IMR-90 (cell line): Measurements from ENCODE around the gene FNDC3B. TPM values are rescaled to one million over a fixed set of nuclear protein-coding genes. Genes with fewer than 3 reads are reported as not detected.
A peak's percentile ranks its signal among the peaks of the same experiment; 100 is the strongest.

Source experiments
- ATAC-seq: fragments of 200-7000 bp; cut with Tn5 transposase; 2 replicates; pipeline ENCODE4 v1.9.1; 2020; ENCODE audit warnings: low read depth, mild to moderate bottlenecking, moderate library complexity
- BruUV-seq: library from RNA; stranded (reverse); fragments of 400-500 nt; replicated peaks from 2 replicates; lab custom pipeline; 2021; lab: Mats Ljungman, UMichigan
- CTCF ChIA-PET: fragments of 300-600 bp; formaldehyde crosslinking; extraction: SDS; loops from one replicate; lab custom pipeline; 2021; ENCODE audit warnings: antibody characterized with exemption; lab: Yijun Ruan, JAX
- POLR2A ChIA-PET: fragments of 300-600 bp; sonication (Branson Sonifier 250); formaldehyde crosslinking; loops from one replicate; lab custom pipeline; 2022; ENCODE audit warnings: antibody characterized with exemption; ENCODE audit not compliant: unreplicated experiment; lab: Charles Lee
- DNase-seq: peaks from one replicate; pipeline ENCODE4 v3.0.0; 2013
- H2AFZ ChIP-seq: replicated peaks from 2 replicates; pipeline ENCODE3; 2013; ENCODE audit warnings: low read length, mild to moderate bottlenecking; ENCODE audit not compliant: poor library complexity
- H2AK5ac ChIP-seq: 2 replicates; pipeline ENCODE4 v1.6.1; 2013; ENCODE audit warnings: low read depth, low read length, inconsistent platforms
- H2AK9ac ChIP-seq: replicated peaks from 2 replicates; pipeline ENCODE3; 2013; ENCODE audit warnings: mild to moderate bottlenecking, low read depth, low read length, moderate library complexity; ENCODE audit not compliant: poor library complexity
- H2BK120ac ChIP-seq: 2 replicates; pipeline ENCODE4 v1.6.1; 2013; ENCODE audit warnings: low read depth, low read length, inconsistent platforms
- H2BK15ac ChIP-seq: 3 replicates; pipeline ENCODE4 v1.6.1; 2013; ENCODE audit warnings: low read depth, low read length, inconsistent platforms
- H2BK20ac ChIP-seq: 2 replicates; pipeline ENCODE4 v1.6.1; 2013; ENCODE audit warnings: low read depth, mild to moderate bottlenecking, inconsistent platforms, low read length, moderate library complexity
- H2BK5ac ChIP-seq: 2 replicates; pipeline ENCODE4 v1.6.1; 2013; ENCODE audit warnings: mild to moderate bottlenecking, low read depth, low read length, inconsistent platforms; ENCODE audit not compliant: poor library complexity, severe bottlenecking
- H3K14ac ChIP-seq: replicated peaks from 2 replicates; pipeline ENCODE4 v1.6.1; 2013; ENCODE audit warnings: low read depth, low read length, inconsistent platforms
- H3K18ac ChIP-seq: 2 replicates; pipeline ENCODE4 v1.6.1; 2013; ENCODE audit warnings: low read depth, low read length, control low read depth
- H3K23ac ChIP-seq: 2 replicates; pipeline ENCODE4 v1.6.1; 2013; ENCODE audit warnings: low read depth, low read length, inconsistent platforms
- H3K27ac ChIP-seq: 2 replicates; pipeline ENCODE4 v1.5.1; 2013; ENCODE audit warnings: mild to moderate bottlenecking, control low read depth, low read length; ENCODE audit not compliant: insufficient read depth
- H3K27me3 ChIP-seq: 2 replicates; pipeline ENCODE4 v1.6.1; 2013; ENCODE audit warnings: low read length; ENCODE audit not compliant: control insufficient read depth, insufficient read depth
- H3K36me3 ChIP-seq: 2 replicates; pipeline ENCODE4 v1.6.1; 2013; ENCODE audit warnings: low read length, mixed read lengths; ENCODE audit not compliant: control insufficient read depth, insufficient read depth
- H3K4ac ChIP-seq: 2 replicates; pipeline ENCODE4 v1.6.1; 2013; ENCODE audit warnings: low read depth, low read length, inconsistent platforms
- H3K4me1 ChIP-seq: 2 replicates; pipeline ENCODE4 v1.6.1; 2013; ENCODE audit warnings: low read length, mixed read lengths; ENCODE audit not compliant: control insufficient read depth, insufficient read depth
- H3K4me2 ChIP-seq: 2 replicates; pipeline ENCODE4 v1.6.1; 2013; ENCODE audit warnings: low read depth, mild to moderate bottlenecking, control low read depth, low read length, moderate library complexity
- H3K4me3 ChIP-seq: 2 replicates; pipeline ENCODE4 v1.5.1; 2013; ENCODE audit warnings: low read depth, mild to moderate bottlenecking, control low read depth, low read length, moderate library complexity; ENCODE audit not compliant: insufficient read depth
- H3K56ac ChIP-seq: 2 replicates; pipeline ENCODE4 v1.6.1; 2013; ENCODE audit warnings: low read length, inconsistent platforms; ENCODE audit not compliant: insufficient read depth; ENCODE audit errors: extremely low read depth
- H3K79me1 ChIP-seq, 2 experiments: 2 replicates each; pipeline ENCODE4 v1.6.1; 2013; ENCODE audit warnings: low read length in 2 of 2, inconsistent platforms in 1 of 2, low read depth in 1 of 2
- H3K9ac ChIP-seq: 2 replicates; pipeline ENCODE4 v1.6.1; 2013; ENCODE audit warnings: low read depth, low read length, control low read depth
- H3K9me1 ChIP-seq: 2 replicates; pipeline ENCODE4 v1.6.1; 2013; ENCODE audit warnings: low read length, inconsistent platforms; ENCODE audit not compliant: insufficient read depth
- H3K9me3 ChIP-seq: 2 replicates; pipeline ENCODE4 v1.6.1; 2013; ENCODE audit warnings: low read length; ENCODE audit not compliant: control insufficient read depth, insufficient read depth
- H4K20me1 ChIP-seq: 2 replicates; pipeline ENCODE4 v1.6.1; 2013; ENCODE audit warnings: low read length, inconsistent platforms; ENCODE audit not compliant: insufficient read depth
- H4K5ac ChIP-seq: 2 replicates; pipeline ENCODE4 v1.6.1; 2013; ENCODE audit warnings: mild to moderate bottlenecking, low read depth, low read length, control low read depth
- H4K8ac ChIP-seq, 2 experiments: 2 replicates each; pipeline ENCODE4 v1.6.1; 2013; ENCODE audit warnings: low read depth in 2 of 2, low read length in 2 of 2, control low read depth in 1 of 2, inconsistent platforms in 1 of 2
- H4K91ac ChIP-seq: 2 replicates; pipeline ENCODE4 v1.6.1; 2013; ENCODE audit warnings: low read depth, low read length, inconsistent platforms; ENCODE audit not compliant: insufficient read depth
- BHLHE40 ChIP-seq: fragments of 150-350 bp; IDR thresholded peaks from 2 replicates; pipeline ENCODE4 v1.6.1; 2016; ENCODE audit warnings: mild to moderate bottlenecking, low read depth, low read length
- CEBPB ChIP-seq: IDR thresholded peaks from 2 replicates; pipeline ENCODE4 v1.6.1; 2012; ENCODE audit warnings: low read depth, low read length, improper control_type of control experiment
- CHD1 ChIP-seq: IDR thresholded peaks from 2 replicates; pipeline ENCODE4 v1.6.1; 2012; ENCODE audit warnings: low read depth, low read length, improper control_type of control experiment
- FOS ChIP-seq: fragments of 150-350 bp; IDR thresholded peaks from 2 replicates; pipeline ENCODE4 v1.6.1; 2016; ENCODE audit warnings: low read depth, low read length
- MAFK ChIP-seq: IDR thresholded peaks from 2 replicates; pipeline ENCODE4 v1.6.1; 2012; ENCODE audit warnings: low read depth, low read length, improper control_type of control experiment
- MAZ ChIP-seq: IDR thresholded peaks from 2 replicates; pipeline ENCODE4 v1.6.1; 2012; ENCODE audit warnings: low read depth, mild to moderate bottlenecking, low read length, improper control_type of control experiment, moderate library complexity, borderline replicate concordance
- POLR2A ChIP-seq: IDR thresholded peaks from 2 replicates; pipeline ENCODE4 v1.6.1; 2012; ENCODE audit warnings: mild to moderate bottlenecking, low read depth, low read length
- RAD21 ChIP-seq: IDR thresholded peaks from 2 replicates; pipeline ENCODE4 v1.6.1; 2012; ENCODE audit warnings: low read length, improper control_type of control experiment
- RCOR1 ChIP-seq: IDR thresholded peaks from 2 replicates; pipeline ENCODE4 v1.6.1; 2012; ENCODE audit warnings: mild to moderate bottlenecking, low read length, improper control_type of control experiment; ENCODE audit not compliant: insufficient replicate concordance
- RFX5 ChIP-seq: IDR thresholded peaks from 2 replicates; pipeline ENCODE4 v1.8.0; 2012; ENCODE audit warnings: low read depth, mild to moderate bottlenecking, low read length, moderate library complexity
- SMC3 ChIP-seq: fragments of 150-350 bp; IDR thresholded peaks from 2 replicates; pipeline ENCODE4 v1.6.1; 2016; ENCODE audit warnings: low read depth, mild to moderate bottlenecking, antibody characterized with exemption, low read length, moderate library complexity
- WGBS, 2 experiments: methylation state at CpG; one replicate each; pipeline versions ENCODE4 v1.1.5 to v1.1.7; 2013; ENCODE audit warnings: missing lambda C conversion rate in 2 of 2; ENCODE audit not compliant: insufficient read length in 1 of 2; ENCODE audit errors: extremely low coverage in 2 of 2; 5-methylcytosine and 5-hydroxymethylcytosine counted together
- dilution Hi-C: fragments of 300-500 bp; cut with HindIII; formaldehyde crosslinking; loops from one replicate; pipeline ENCODE4 v1.14.3; 2018; ENCODE audit warnings: low sequenced_read_pairs; ENCODE audit not compliant: unreplicated experiment
- in situ Hi-C: fragments of 300-500 bp; cut with MboI; formaldehyde crosslinking; loops from 3 replicates; pipeline ENCODE4 v1.14.3; 2019; ENCODE audit warnings: low sequenced_read_pairs, inconsistent platforms, mixed read lengths
- intact Hi-C: fragments of 100-400 bp; cut with micrococcal nuclease; formaldehyde crosslinking; loops from 2 replicates; pipeline ENCODE4 v1.10.0; 2022
- polyA plus RNA-seq, 3 experiments: library from polyadenylated mRNA; depleted of rRNA; stranded (reverse); fragments of >200 nt; gene quantifications; 2 replicates each; pipeline ENCODE4 v1.2.3, GENCODE V29; 2012; ENCODE audit warnings: low replicate concordance in 1 of 3
- total RNA-seq: library from RNA; depleted of rRNA; stranded (reverse); fragments of >200 nt; gene quantifications from 2 replicates; pipeline ENCODE4 v1.2.3, GENCODE V29; 2012
- TF ChIP-seq, protein P1 (sequence below): fragments of 150-350 bp; IDR thresholded peaks from 2 replicates; pipeline ENCODE4 v1.6.1; 2017; ENCODE audit warnings: mild to moderate bottlenecking, antibody characterized with exemption, low read length, low read depth
- TF ChIP-seq, protein P2 (sequence below): fragments of 150-350 bp; IDR thresholded peaks from 2 replicates; pipeline ENCODE4 v1.6.1; 2016; ENCODE audit warnings: low read depth, mild to moderate bottlenecking, low read length, moderate library complexity, borderline replicate concordance
- TF ChIP-seq, protein P3 (sequence below): conservative IDR thresholded peaks from 2 replicates; pipeline ENCODE4 v1.5.1; 2012; ENCODE audit warnings: mild to moderate bottlenecking, low read depth, low read length, improper control_type of control experiment

FNDC3B gene
- total and polyA plus RNA-seq, 2 of the 4 experiments (the other 2 are of a cell fraction), result 23.9 to 150 TPM

DNA sequence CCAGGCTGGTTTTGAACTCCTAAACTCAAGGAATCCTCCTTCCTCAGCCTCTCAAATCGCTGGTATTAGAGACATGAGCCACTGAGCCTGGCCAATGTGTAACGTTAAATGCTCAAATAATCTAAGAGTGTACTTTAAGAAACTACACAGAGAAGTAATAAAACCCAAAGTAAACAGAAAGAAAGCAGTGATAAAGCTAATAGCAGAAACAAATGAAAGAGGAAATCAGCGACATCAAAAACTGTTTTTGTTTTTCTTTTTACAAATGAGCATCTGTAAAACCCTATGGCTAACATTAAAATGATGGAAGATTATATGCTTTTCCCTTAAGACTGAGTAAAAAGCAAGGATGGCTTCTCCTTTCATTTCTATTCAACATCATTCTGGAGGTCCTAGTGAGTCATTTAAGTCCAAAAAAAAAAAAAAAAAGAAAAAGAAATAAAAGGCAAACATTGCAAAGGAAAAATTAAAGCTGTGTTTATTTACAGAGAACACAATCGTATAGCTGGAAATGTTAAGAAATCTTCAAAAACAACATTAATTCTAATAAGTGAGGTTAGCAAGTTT is 36.8 kb upstream of the FNDC3B start (continued):
- TF ChIP-seq FOS, result no peak

DNA sequence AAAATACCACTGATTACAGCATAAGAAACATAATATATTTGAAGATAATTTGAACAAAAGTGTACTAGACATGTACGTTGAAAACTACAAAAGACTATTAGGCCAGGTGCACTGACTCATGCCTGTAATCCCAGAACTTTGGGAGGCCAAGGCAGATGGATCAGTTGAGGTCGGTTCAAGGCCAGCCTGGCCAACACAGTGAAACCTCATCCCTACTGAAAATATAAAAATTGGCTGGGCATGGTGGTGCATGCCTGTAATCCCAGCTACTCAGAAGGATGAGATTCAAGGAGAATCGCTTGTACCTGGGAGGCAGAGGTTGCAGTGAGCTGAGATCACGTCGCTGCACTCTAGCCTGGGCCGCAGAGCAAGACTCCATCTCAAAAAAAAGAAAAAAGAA is 36.2 kb upstream of the FNDC3B start:
- dilution Hi-C loops (no loop called here), intact Hi-C loops (no loop called here), in situ Hi-C loops (no loop called here)
- CTCF ChIA-PET, result interaction anchor here (0.6 kb wide), 1 partner anchor 138 kb away, joined by 3 read pairs; no protein-coding TSS in a partner anchor
- Histone ChIP-seq H3K4ac (no peak overlapping the region), H3K56ac (no peak overlapping the region), H3K4me2 (no peak overlapping the region), H2BK5ac (no peak overlapping the region), H3K4me1 (0 out of 2 replicates have a peak, but pooled peaks cover 2% of the 10 kb centered on the region), H2BK120ac (no peak overlapping the region), H3K27ac (no peak overlapping the region), H3K23ac (no peak overlapping the region), H3K9me3 (no peaks in the 10 kb centered on the region), H3K4me3 (no peak overlapping the region), H2BK20ac (no peak overlapping the region), H2AK5ac (no peak overlapping the region), H3K27me3 (no peaks in the 10 kb centered on the region), H2AFZ (no peak overlapping the region), H4K5ac (no peak overlapping the region), H2BK15ac (peak overlapping the region; percentile 43; the same call in 1 of the 3 replicates), H4K20me1 (no peaks in the 10 kb centered on the region), H4K8ac (no peak overlapping the region), H3K18ac (no peak overlapping the region), H2AK9ac (no peak overlapping the region), H3K14ac (no peak overlapping the region), H3K79me1 (no peaks in the 10 kb centered on the region), H3K9me1 (no peaks in the 10 kb centered on the region), H3K9ac (no peak overlapping the region), H3K36me3 (no peaks in the 10 kb centered on the region), H4K91ac (no peak overlapping the region)
- no CpG with 5 or more reads among the region's 6 CpGs for WGBS, 2 experiments
- no peak for DNase-seq
- no TSS peak for BruUV-seq
- POLR2A ChIA-PET, result interaction anchor here (0.6 kb wide), 1 partner anchor 36 kb away, joined by 11 read pairs; the partner anchor contains the start of gene FNDC3B
- ATAC-seq, result no peak
- TF ChIP-seq CEBPB (no peak), MAZ (no peak), MAFK (no peak), RCOR1 (no peak), FOS (no peak), POLR2A (no peak), RFX5 (no peak), SMC3 (no peak), BHLHE40 (no peak), CHD1 (no peak), RAD21 (no peak)
- TF ChIP-seq, protein P1, sequence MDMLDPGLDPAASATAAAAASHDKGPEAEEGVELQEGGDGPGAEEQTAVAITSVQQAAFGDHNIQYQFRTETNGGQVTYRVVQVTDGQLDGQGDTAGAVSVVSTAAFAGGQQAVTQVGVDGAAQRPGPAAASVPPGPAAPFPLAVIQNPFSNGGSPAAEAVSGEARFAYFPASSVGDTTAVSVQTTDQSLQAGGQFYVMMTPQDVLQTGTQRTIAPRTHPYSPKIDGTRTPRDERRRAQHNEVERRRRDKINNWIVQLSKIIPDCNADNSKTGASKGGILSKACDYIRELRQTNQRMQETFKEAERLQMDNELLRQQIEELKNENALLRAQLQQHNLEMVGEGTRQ, result no peak
- TF ChIP-seq, protein P2, sequence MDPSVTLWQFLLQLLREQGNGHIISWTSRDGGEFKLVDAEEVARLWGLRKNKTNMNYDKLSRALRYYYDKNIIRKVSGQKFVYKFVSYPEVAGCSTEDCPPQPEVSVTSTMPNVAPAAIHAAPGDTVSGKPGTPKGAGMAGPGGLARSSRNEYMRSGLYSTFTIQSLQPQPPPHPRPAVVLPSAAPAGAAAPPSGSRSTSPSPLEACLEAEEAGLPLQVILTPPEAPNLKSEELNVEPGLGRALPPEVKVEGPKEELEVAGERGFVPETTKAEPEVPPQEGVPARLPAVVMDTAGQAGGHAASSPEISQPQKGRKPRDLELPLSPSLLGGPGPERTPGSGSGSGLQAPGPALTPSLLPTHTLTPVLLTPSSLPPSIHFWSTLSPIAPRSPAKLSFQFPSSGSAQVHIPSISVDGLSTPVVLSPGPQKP, result no peak
- TF ChIP-seq, protein P3, sequence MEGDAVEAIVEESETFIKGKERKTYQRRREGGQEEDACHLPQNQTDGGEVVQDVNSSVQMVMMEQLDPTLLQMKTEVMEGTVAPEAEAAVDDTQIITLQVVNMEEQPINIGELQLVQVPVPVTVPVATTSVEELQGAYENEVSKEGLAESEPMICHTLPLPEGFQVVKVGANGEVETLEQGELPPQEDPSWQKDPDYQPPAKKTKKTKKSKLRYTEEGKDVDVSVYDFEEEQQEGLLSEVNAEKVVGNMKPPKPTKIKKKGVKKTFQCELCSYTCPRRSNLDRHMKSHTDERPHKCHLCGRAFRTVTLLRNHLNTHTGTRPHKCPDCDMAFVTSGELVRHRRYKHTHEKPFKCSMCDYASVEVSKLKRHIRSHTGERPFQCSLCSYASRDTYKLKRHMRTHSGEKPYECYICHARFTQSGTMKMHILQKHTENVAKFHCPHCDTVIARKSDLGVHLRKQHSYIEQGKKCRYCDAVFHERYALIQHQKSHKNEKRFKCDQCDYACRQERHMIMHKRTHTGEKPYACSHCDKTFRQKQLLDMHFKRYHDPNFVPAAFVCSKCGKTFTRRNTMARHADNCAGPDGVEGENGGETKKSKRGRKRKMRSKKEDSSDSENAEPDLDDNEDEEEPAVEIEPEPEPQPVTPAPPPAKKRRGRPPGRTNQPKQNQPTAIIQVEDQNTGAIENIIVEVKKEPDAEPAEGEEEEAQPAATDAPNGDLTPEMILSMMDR, result no peak
